Middle frontal gyrus (tissue), 1 donor: ENCODE data around the gene PPP5C.
"Not testable (repeated sequence)": the region's sequence is repeated elsewhere in the genome, so short reads cannot be mapped to it uniquely, and the experiment has no call there.

Experiments used
- DNase-seq: peaks from one replicate; pipeline ENCODE4 v3.0.0-alpha.2; 2015; ENCODE audit warnings: low spot score; ENCODE audit errors: extremely low spot score

Gene PPP5C

GRCh38 chr19:46346821-46347571 is at the start of gene PPP5C:
Gene PPP5C, plus strand, starts transcription at chr19:46347087. Its CDS starts 10 bp downstream, at chr19:46347097.
- peak; percentile 74 for DNase-seq

GRCh38 chr19:46297700-46298478 is 49.0 kb upstream of the PPP5C start:
- DNase-seq = no peak

- no peak for DNase-seq
These were observed 48.3 kb upstream of the PPP5C start for GRCh38 chr19:46298479-46299003.

- peak; percentile 76 for DNase-seq
These were observed 47.8 kb upstream of the PPP5C start for GRCh38 chr19:46299004-46299509.

GRCh38 chr19:46299695-46300094 is 47.2 kb upstream of the PPP5C start:
- no peak for DNase-seq

- DNase-seq = no peak
These were observed 43.6 kb upstream of the PPP5C start for GRCh38 chr19:46303322-46303690.

- DNase-seq = no peak
These were observed 43.0 kb upstream of the PPP5C start for GRCh38 chr19:46303691-46304397.

GRCh38 chr19:46306501-46306900 is 40.4 kb upstream of the PPP5C start:
- DNase-seq = no peak

- DNase-seq = no peak
These were observed 38.4 kb upstream of the PPP5C start for GRCh38 chr19:46308510-46308909.

GRCh38 chr19:46309056-46309455 is 37.8 kb upstream of the PPP5C start:
- no peak for DNase-seq

GRCh38 chr19:46311444-46311843 is 35.4 kb upstream of the PPP5C start:
- no peak for DNase-seq

- not testable (repeated sequence) for DNase-seq
These were observed 33.1 kb upstream of the PPP5C start for GRCh38 chr19:46313540-46314469.

GRCh38 chr19:46317339-46317738 is 29.5 kb upstream of the PPP5C start:
- no peak for DNase-seq

GRCh38 chr19:46319613-46320012 is 27.3 kb upstream of the PPP5C start:
- no peak for DNase-seq

- no peak for DNase-seq
These were observed 26.3 kb upstream of the PPP5C start for GRCh38 chr19:46320559-46320958.

- no peak for DNase-seq
These were observed 25.2 kb upstream of the PPP5C start for GRCh38 chr19:46321653-46322052.

- DNase-seq = not testable (repeated sequence)
These were observed 23.7 kb upstream of the PPP5C start for GRCh38 chr19:46323227-46323626.

- DNase-seq = no peak
These were observed 22.6 kb upstream of the PPP5C start for GRCh38 chr19:46324277-46324676.

GRCh38 chr19:46326608-46327007 is 20.3 kb upstream of the PPP5C start:
- DNase-seq = no peak

GRCh38 chr19:46328079-46328478 is 18.8 kb upstream of the PPP5C start:
- DNase-seq = no peak
